HG03342 (cell line): ENCODE data around the gene FAM131B.
A peak's percentile ranks its signal among the peaks of the same experiment; 100 is the strongest.

Experiments used
- ATAC-seq: cut with Tn5 transposase; IDR thresholded peaks from one replicate; pipeline ENCODE4 v1.9.1; 2021; ENCODE audit warnings: mild to moderate bottlenecking, moderate library complexity; ENCODE audit not compliant: unreplicated experiment

The FAM131B gene

GRCh38 chr7:143383642-143383957, 21.1 kb upstream of the FAM131B start:
- no peak for ATAC-seq

DNA sequence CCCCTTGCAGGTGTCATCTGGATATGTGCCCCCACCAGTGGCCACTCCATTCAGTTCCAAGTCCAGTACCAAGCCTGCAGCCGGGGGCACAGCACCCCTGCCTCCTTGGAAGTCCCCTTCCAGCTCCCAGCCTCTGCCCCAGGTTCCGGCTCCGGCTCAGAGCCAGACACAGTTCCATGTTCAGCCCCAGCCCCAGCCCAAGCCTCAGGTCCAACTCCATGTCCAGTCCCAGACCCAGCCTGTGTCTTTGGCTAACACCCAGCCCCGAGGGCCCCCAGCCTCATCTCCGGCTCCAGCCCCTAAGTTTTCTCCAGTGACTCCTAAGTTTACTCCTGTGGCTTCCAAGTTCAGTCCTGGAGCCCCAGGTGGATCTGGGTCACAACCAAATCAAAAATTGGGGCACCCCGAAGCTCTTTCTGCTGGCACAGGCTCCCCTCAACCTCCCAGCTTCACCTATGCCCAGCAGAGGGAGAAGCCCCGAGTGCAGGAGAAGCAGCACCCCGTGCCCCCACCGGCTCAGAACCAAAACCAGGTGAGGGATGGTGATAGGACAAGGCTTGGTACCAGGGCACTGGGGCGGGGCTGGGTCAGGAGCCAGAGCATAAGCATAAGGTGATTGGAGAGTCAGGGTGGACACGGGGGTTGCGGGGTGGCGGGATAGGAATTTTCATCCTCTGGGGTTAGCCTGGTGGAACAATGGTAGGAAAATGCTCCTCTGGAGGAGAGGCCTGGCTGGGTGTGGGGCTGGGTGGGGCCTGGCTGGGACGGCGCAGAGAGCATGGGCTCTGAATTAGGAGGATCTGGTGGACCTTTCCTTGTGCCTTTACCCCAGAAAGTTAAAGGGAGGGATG, 20.5 kb upstream of the FAM131B start:
- no peak for ATAC-seq

DNA sequence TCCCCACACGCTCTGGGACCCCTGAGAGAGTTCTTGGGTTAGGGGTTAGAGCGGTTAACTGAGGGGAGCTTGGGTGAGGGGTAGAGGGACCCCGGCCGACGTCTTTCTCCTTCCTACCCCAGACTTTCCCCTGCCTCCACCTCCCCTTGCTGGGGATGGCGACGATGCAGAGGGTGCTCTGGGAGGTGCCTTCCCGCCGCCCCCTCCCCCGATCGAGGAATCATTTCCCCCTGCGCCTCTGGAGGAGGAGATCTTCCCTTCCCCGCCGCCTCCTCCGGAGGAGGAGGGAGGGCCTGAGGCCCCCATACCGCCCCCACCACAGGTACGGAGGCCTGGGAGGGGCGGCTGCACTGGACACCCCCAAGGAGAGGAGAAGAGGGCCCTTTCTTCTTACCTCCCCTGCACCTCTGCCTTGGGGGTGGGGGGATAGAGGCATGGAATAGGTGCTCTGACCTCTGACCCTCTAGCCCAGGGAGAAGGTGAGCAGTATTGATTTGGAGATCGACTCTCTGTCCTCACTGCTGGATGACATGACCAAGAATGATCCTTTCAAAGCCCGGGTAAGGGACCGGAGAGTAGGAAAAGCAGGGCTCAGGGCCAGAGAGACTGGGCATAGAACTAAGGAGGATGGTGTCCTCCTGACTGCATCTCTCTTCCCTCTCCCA, 19.7 kb upstream of the FAM131B start:
- no peak for ATAC-seq

- peak; percentile 8 for ATAC-seq
Measured at GRCh38 chr7:143381427-143382125, 19.1 kb upstream of the FAM131B start.

DNA sequence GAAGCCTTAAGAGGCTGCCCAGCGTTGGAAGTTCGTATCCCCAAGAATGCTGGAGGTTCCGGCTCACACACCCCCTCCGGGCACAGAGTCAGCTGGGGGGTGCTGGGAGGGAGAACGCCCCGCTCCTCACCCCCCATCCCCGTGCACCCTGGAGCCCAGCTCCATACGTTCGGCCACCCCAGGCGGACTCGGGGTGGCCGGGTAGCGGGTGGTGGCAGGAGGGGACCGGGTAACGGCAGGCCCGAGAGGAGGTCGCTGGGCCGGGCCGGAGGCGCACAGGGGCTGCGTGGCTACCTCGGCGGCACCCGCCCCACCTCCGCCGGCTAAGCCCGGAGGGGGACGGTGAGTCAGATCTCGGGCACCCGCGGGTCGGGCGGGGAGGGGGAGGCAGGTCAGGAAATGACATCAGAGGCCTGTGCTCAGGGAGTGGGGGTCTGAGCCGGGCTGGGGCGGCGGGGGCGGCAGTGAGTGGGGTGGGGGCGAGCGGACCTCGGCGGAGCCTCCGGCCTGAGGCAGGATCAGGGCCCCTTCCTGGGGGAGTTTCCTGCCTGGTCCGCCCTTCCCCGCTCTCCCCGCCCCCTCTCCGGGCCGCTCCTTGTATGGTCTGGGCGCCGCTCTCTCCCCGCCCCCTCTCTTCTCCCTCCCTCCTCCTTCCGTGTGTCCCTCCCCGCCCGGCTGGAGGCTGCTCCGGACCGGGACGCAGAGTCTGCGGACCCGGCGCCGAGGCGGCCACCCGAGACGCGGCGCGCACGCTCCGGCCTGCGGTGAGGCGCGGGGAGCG, 18.3 kb upstream of the FAM131B start, which contains the start of gene ZYX:
Gene ZYX, plus strand, starts transcription at position 700 of the 781 bp plus-strand sequence. CDS start 227 bp downstream, outside the sequence.
- peak; percentile 78 for ATAC-seq

DNA sequence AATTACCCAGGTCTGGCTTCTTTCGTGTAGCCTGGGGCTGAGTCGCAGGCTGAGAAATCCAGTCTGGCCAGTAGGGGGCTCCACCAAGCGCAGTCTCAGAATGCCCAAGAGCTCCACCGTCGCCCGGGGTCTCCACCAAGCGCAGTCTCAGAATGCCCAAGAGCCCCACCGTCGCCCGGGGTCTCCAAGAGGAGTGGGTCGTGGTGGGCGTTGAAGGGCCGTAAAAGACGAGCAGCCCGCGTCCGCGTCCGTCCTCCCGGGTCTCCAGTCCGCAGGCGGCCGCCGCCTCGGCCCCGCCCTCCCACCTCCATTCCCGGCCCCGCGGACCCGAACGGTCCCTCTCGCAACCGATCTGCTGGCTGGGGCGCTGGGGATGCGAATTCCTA, 17.7 kb upstream of the FAM131B start:
- ATAC-seq: peak; percentile 56

DNA sequence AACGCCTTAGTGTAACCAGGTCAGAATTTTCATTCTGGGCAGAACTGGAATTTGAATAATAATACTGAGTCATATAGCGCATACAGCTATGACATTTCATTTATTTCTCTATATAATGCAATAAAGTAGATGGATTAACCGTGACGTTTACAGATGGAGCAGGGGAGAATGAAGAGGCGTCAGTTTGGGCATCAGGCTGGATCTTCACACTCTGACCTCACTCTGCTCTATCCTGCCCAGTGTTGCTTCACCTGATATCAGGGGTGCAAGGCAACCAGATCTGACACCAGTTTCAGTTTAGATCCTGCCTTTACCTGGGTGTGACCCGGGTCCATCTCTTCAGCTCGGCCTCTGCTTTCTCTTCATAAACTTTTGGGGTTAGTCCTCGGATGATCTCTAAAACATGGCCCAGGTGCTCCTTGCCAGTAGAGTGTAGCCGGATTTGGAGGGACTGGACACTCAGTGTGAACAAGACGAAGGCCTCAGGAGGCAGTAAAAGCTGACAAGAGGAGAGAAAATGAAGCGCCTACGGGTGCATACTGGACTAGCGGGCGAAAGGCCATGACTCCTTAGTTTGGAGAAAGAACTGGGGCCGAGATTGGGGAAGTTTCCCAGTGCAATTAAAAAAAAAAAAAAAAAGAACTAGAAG, 17.2 kb upstream of the FAM131B start:
- no peak for ATAC-seq

GRCh38 chr7:143376396-143376795, 13.9 kb upstream of the FAM131B start:
- ATAC-seq: no peak

DNA sequence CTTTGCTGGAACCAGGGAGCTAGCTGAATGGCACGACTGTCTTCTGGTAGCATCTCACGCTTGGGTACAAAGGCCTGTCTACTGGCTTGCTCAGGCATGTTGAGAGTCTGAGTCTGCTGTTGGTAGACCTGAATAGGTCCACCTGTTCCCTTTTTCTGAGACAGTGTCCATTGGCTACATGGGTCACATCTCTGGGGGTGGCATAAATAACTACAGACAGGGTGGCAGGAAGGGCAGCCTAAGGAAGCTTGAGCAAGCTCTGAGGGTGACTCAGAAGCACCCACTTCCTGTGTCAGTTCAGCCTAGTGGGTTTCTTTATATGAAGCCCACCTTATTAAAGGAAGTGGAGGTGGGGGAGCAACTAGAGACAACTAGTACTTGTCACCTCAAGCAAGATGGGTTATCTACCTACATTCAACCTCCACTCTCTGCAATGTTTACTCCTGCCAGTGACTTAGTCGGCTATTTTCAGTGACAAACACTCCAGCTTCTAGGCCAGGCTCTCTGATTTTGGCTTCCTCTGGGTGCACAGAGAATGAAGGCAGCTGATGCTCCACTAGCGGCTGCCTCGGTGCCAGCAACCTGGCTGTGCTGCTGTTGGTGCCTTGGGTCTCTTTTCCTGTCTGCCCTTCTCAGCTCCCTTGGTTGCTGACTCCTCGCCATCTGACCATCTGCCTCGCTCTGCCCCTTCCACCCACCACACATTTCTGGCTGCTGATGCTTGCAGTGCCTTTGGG, 13.0 kb upstream of the FAM131B start:
- no peak for ATAC-seq

DNA sequence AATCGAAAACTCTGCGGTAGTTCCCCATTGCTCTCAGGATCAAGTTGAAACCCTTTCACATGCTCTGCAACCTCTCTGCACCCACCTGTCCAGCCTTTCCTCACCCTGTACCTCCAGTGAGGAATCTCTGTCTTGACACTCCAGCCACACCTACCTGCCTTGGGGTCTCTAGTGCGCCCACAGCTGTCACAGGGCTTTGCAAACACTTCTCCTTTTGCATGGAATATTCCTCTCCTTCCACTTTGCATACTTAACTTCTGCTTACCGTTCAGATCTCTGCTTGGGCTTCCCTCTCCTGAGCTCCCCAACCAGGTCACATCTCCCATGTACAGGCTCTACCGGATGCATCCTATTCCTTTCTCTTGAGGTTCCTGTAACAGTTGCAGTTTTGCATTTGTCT, 12.0 kb upstream of the FAM131B start:
- no peak for ATAC-seq

- no peak for ATAC-seq
Measured at GRCh38 chr7:143373255-143373794, 10.8 kb upstream of the FAM131B start.

DNA sequence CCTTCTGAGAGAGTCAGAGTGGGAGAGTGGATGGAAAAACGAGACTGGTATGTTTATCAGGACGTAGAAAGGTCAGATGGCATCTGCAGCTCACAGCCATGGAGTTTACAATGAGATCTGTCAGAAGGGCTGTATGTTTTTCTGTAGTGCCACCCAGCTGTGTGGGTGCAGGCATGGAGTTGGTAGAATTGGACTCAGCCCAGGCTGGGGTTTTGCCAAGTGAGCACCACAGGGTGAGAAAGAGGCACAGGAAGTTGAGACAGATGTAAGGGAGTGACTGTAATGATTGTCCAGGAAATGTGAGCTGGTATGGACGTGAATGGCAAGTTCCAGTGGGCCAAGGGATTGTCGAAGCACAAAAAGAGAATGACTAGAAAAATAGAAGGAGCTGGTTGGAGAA, 9.6 kb upstream of the FAM131B start:
- no peak for ATAC-seq

GRCh38 chr7:143369678-143370651, 7.5 kb upstream of the FAM131B start:
- ATAC-seq: no peak

GRCh38 chr7:143368387-143368786, 5.9 kb upstream of the FAM131B start:
- ATAC-seq: no peak

GRCh38 chr7:143367972-143368371, 5.5 kb upstream of the FAM131B start:
- no peak for ATAC-seq

DNA sequence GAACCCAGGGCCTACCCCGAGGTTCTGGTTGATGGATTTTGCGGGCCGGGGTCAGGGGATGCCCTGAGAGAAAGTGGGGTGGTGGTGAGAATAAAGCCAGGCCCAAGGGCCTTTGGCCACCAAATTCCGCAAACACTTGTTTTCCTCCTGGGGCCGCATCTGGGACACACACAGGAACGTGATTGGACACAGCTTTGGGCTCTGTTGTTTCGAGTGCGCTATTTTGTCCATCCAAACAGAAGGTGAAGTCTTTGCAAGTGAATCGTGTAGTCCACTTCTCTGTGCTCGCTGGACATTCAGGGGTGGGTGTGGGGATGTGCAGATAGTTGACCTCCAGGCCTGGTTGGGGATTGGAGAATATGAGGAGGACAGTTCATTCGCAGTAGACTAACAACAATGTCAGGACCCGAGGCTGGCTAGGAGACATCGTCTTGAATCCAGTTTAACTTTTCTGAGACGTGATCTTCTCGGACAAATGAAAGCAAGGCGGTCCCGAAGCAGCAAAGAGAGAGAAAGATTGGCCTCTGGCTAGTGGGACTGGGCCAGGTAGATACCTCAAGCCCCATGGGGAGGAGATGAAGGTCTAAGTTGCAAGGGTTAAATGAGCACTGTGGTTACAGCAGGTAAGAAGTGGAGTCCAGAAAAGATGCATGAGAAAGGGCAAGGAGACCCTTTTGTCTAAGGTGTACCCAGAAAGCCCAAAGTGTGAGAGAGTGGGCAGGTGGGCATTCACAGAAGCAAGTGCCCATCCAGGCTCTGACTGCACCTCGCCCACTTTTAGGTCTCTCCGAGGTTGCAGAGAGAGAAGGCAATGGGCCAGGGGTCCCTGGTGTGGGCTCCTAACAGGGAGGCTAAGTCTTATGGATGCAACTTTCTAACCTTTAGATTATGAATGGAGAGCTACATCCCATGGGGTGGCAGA, 764 bp upstream of the FAM131B start:
- ATAC-seq: no peak

- no peak for ATAC-seq
Measured at GRCh38 chr7:143361552-143362130, 872 bp downstream of the FAM131B start.
